Heart right ventricle (tissue), 16 donors: ENCODE measurements around the gene RPL9. TPM values are rescaled to one million over a fixed set of nuclear protein-coding genes. Genes with fewer than 3 reads are reported as not detected.

Source experiments
- ATAC-seq, 8 donors: fragments of 200-7000 bp; cut with Tn5 transposase; one replicate each; pipeline ENCODE4 v1.9.1; 2020; ENCODE audit warnings: mild to moderate bottlenecking in 8 of 8, moderate library complexity in 8 of 8, moderate number of reproducible peaks in 1 of 8
- DNase-seq, 2 donors: peaks; one replicate each; pipeline ENCODE4 v3.0.0-alpha.2; 2020
- H3K27ac ChIP-seq, 10 donors: fragments of 200-600 bp; sonication (generic) in 2 of 10; one replicate each; pipeline versions ENCODE4 v1.5.0 to v1.8.0; 2020 to 2022; ENCODE audit warnings: mild to moderate bottlenecking in 3 of 10
- H3K27me3 ChIP-seq, 7 donors: fragments of 200-600 bp; one replicate each; pipeline ENCODE4 v1.8.0; 2021 to 2022; ENCODE audit warnings: mild to moderate bottlenecking in 2 of 7
- H3K36me3 ChIP-seq, 9 donors: fragments of 200-600 bp; sonication (generic) in 1 of 9; one replicate each; pipeline versions ENCODE4 v1.5.0 to v1.8.0; 2020 to 2022; ENCODE audit warnings: mild to moderate bottlenecking in 2 of 9
- H3K4me1 ChIP-seq, 9 donors: fragments of 200-600 bp; sonication (generic) in 1 of 9; one replicate each; pipeline versions ENCODE4 v1.5.0 to v1.8.0; 2020 to 2022; ENCODE audit warnings: mild to moderate bottlenecking in 4 of 9
- H3K4me3 ChIP-seq, 10 donors: fragments of 200-600 bp; sonication (generic) in 2 of 10; one replicate each; pipeline versions ENCODE4 v1.5.0 to v1.8.0; 2020 to 2022; ENCODE audit warnings: mild to moderate bottlenecking in 7 of 10, moderate library complexity in 2 of 10
- H3K9me3 ChIP-seq, 11 donors: fragments of 200-600 bp in 10 of 11; sonication (generic) in 2 of 11; one replicate each; pipeline versions ENCODE4 v1.5.0 to v1.8.0; 2013 to 2022; ENCODE audit warnings: mild to moderate bottlenecking in 2 of 11, control low read depth in 1 of 11, moderate library complexity in 1 of 11
- WGBS, 2 donors: extraction: QIAGEN DNeasy Blood & Tissue Kit; methylation state at CpG; one replicate each; pipeline ENCODE4 v1.1.7; 2013; ENCODE audit warnings: inconsistent platforms in 1 of 2; 5-methylcytosine and 5-hydroxymethylcytosine counted together
- intact Hi-C, 10 donors: fragments of 100-400 bp; cut with DNase I; formaldehyde crosslinking; loops; one replicate each; pipeline versions ENCODE4 v1.11.1 to v1.14.2; 2022
- polyA plus RNA-seq, 2 donors: library from polyadenylated mRNA; stranded (reverse); fragments of 200-250 nt; gene quantifications; one replicate each; pipeline ENCODE4 v1.2.3, GENCODE V29; 2013
- total RNA-seq, 10 donors: library from RNA; stranded (reverse); fragmentation: NEBNext Ultra II Directional in 3 of 10; extraction: Animal tissue kit (Norgen Biotek cat#: 25700) in 3 of 10; gene quantifications; one replicate each; pipeline versions ENCODE4 v1.2.1 to v1.2.4, GENCODE V29; 2021 to 2023
- TF ChIP-seq, protein P1 (sequence below), 9 donors: fragments of 200-600 bp; sonication (generic) in 2 of 9; IDR thresholded peaks; one replicate each; pipeline versions ENCODE4 v1.5.0 to v1.8.0; 2021 to 2022; ENCODE audit warnings: antibody characterized with exemption in 9 of 9, mild to moderate bottlenecking in 5 of 9, moderate library complexity in 1 of 9
- donor health status: Arrhythmogenic right ventricular cardiomyopathy.
- donor health status: ischemic (EF 13 %, LVEDD 7.1; RV severe dilation, severe dysfunction).
- donor health status: healthy with polysubstance abuse.
- donor health status: DM: no; HTN: yes; CAD: no.
- donor health status: DM: no; HTN: no; CAD: no.
- donor health status: ischemic (EF 25% LVEDD 6.9; RV normal size, moderate dysfunction).
- donor health status: ischemic (EF 25% LVEDD 5.7; RV mildly dilated, moderate dysfunction).
- donor health status: healthy.
- donor health status: DM: yes; HTN: yes; CAD: no.
- donor health status: Ischemic cardiomyopathy.
- donor health status: ischemic (EF 35%, LVEDD 5.7; RV mildly dilated, moderate dysfunction).
- donor health status: nonischemic (EF 11% LVEDD 7.7; RV severe dilation, severe dysfunction).
- donor health status: DM: yes; HTN: yes; CAD: no.
- donor health status: PGD.
- donor health status: ischemic (EF 29% LVEDD 5.4; RV normal size, mild dysfunction).
- donor health status: nonischemic (EF 23%, LVEDD 6.1; RV moderate dilation, normal function).

Gene RPL9
- total and polyA plus RNA-seq, 12 donors: 546 to 1,826 (median 801) TPM

DNA sequence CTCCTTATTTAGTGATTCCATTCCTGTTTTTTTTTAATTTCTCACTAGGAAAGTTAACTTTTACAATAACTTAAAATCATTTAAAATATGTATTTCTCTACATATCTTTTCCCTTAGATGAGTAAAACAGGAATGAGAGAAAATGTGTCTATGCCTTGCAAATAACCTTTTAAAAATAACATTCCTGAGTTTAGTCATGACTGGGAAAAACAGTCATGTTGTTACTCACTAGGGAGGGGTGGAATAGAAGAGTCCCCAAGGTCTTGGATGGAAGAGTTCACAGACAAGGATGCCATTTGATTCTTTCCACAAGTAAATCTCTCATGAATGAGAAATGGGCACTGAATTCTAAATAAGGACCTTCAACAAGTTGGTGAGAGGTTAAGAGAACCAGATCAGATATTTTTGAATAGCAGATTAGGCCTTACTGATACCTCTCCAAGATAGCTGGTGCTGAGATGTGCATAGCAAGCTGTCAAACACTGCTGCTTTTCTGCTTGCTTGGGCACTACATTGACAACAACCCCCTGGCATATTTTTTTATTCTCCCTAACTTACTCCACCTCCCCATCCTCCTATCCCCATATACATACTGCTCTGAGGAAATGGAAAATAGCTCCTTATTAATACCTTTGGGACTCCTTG, 43.4 kb upstream of the RPL9 start:
- intact Hi-C loops: no loop called here
- ATAC-seq (peak in 2 of 8 donors; percentile 55 to 83), DNase-seq (no peak)
- H3K4me3 ChIP-seq: no peak overlapping the region
- peaks cover 0 to 3% (median 0%) of the 10 kb centered on the region in 9 donors for H3K4me1 ChIP-seq
- no peaks in the 10 kb centered on the region for H3K27me3 ChIP-seq
- TF ChIP-seq, protein P1, sequence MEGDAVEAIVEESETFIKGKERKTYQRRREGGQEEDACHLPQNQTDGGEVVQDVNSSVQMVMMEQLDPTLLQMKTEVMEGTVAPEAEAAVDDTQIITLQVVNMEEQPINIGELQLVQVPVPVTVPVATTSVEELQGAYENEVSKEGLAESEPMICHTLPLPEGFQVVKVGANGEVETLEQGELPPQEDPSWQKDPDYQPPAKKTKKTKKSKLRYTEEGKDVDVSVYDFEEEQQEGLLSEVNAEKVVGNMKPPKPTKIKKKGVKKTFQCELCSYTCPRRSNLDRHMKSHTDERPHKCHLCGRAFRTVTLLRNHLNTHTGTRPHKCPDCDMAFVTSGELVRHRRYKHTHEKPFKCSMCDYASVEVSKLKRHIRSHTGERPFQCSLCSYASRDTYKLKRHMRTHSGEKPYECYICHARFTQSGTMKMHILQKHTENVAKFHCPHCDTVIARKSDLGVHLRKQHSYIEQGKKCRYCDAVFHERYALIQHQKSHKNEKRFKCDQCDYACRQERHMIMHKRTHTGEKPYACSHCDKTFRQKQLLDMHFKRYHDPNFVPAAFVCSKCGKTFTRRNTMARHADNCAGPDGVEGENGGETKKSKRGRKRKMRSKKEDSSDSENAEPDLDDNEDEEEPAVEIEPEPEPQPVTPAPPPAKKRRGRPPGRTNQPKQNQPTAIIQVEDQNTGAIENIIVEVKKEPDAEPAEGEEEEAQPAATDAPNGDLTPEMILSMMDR (IDR thresholded peaks at IDR 0.05): no peak
- H3K9me3 ChIP-seq: no peaks in the 10 kb centered on the region
- peaks cover 0 to 98% (median 43%) of the 10 kb centered on the region in 9 donors for H3K36me3 ChIP-seq
- H3K27ac ChIP-seq: peak overlapping the region in 4 of 10 donors; percentile 1 to 64 (median 46)

DNA sequence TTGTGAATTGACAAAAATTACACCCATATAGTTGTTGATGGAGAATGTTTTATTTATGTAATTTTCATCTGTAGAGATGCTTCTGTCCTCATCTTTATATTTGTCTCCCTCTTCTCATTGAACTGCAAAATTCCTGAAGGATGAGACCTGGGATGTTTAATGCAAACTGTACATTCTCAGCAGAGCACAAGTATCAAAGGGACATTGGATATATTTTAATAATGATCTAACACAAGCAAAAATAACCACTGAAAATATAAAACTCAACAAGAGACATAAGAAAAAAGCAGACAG, 40.0 kb upstream of the RPL9 start:
- Histone ChIP-seq H3K36me3 (peaks cover 0 to 63% (median 21%) of the 10 kb centered on the region in 9 donors), H3K4me3 (no peak overlapping the region), H3K27ac (no peak overlapping the region), H3K27me3 (no peaks in the 10 kb centered on the region), H3K4me1 (peaks cover 0 to 3% (median 0%) of the 10 kb centered on the region in 9 donors), H3K9me3 (no peaks in the 10 kb centered on the region)
- ATAC-seq (no peak), DNase-seq (no peak)
- TF ChIP-seq, protein P1 (IDR thresholded peaks at IDR 0.05): no peak
- intact Hi-C loops: no loop called here

DNA sequence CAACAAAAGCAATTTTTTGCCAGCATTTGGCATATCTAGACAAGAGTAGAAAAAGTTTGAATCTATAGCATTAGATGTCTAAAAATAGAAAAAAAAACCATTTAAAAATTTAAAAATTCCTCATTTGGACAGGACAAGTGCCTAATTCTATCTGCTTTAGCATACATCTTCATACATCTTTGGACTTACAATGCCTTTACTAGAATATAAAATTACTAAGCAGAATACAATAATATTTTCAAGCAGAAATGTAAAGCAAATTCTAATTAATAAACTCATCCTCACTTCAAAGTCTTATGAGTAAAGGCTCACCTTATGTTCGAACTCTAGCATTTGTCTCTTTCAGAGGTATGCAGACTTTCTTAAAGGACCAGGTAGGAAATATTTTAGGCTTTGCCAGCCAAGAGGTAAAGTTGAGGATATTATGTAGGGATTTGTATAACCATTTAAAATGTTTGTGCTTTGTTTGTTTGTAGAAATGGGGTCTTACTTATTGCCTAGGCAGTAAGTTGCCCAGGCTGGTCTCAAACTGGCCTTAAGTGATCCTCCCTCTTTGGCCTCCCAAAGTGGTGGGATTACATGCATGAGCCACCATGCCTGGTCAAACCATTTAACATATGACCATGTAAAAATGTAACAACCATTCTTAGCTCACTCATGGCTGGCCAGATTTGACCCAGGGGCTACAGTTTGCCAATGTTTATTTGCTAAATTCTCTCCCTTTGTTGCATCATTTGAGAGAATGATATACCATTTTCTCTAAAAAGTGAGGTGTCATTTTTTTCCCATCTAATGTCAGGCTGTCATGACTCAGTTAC, 39.4 kb upstream of the RPL9 start:
- intact Hi-C loops: no loop called here
- no peak overlapping the region for H3K27ac ChIP-seq
- H3K4me3 ChIP-seq: no peak overlapping the region
- no peaks in the 10 kb centered on the region for H3K27me3 ChIP-seq
- DNase-seq (no peak), ATAC-seq (no peak)
- peaks cover 0 to 57% (median 15%) of the 10 kb centered on the region in 9 donors for H3K36me3 ChIP-seq
- peaks cover 0 to 3% (median 0%) of the 10 kb centered on the region in 9 donors for H3K4me1 ChIP-seq
- TF ChIP-seq, protein P1 (IDR thresholded peaks at IDR 0.05): no peak
- no peaks in the 10 kb centered on the region for H3K9me3 ChIP-seq
- WGBS, 2 donors: 91 to 96% methylated on average over 1 of the region's 1 CpG

DNA sequence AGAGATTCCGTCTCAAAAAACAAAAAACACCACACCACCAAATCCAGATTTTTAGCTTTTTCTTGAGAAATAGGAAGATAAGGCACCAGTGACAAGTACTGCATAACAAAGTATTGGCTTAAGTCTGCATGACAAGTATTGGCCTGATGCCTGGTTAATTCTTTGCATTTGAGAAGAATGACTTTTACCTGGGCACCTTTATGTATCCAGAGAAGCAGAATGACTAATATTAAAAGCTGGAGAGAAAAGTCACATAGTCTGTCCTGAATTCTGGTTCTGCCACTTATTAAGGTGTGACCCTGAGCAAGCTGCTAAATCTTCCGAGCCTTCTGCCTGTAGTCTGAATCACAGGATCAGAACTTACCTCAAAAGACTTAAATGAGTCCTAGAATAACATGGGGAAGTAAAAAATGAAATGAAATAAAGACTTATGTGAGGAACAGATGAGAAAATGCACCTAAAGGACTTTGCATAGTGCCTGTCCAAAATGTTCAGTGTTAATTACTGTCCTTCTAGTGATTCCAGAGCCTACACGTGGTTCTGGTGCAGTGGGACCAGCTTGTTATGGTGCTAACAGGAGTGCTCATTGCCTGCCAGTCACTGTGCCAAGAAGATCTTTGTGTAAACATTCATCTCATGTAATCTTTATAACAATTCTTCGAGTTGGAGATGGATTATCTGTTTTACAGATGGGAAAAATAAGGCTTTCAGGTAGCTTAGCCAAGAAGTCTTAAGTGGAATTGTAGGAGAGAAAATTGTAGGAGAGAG, 36.9 kb upstream of the RPL9 start:
- no peak overlapping the region for H3K27ac ChIP-seq
- no peaks in the 10 kb centered on the region for H3K27me3 ChIP-seq
- TF ChIP-seq, protein P1 (IDR thresholded peaks at IDR 0.05): no peak
- H3K4me3 ChIP-seq: no peak overlapping the region
- H3K4me1 ChIP-seq: no peaks in the 10 kb centered on the region
- no peaks in the 10 kb centered on the region for H3K9me3 ChIP-seq
- no peak for ATAC-seq
- 69 to 70% methylated on average over 4 of the region's 4 CpGs for WGBS, 2 donors
- no peak for DNase-seq
- peaks cover 0 to 32% (median 8%) of the 10 kb centered on the region in 9 donors for H3K36me3 ChIP-seq
- intact Hi-C loops: no loop called here
